Measurements from ENCODE around the gene RIOK2.
"Not testable (repeated sequence)": the region's sequence is repeated elsewhere in the genome, so short reads cannot be mapped to it uniquely, and the experiment has no call there.

Gene RIOK2

GRCh38 chr5:97165726-97166125 is 17.3 kb downstream of the RIOK2 start:
- no peak for DNase-seq

- DNase-seq: no peak
Observed at GRCh38 chr5:97164846-97165245, 18.2 kb downstream of the RIOK2 start.

GRCh38 chr5:97163790-97164285 is 19.2 kb downstream of the RIOK2 start:
- no peak for DNase-seq

GRCh38 chr5:97163360-97163764 is 19.7 kb downstream of the RIOK2 start:
- no peak for DNase-seq

- DNase-seq: peak; percentile 57
Observed at GRCh38 chr5:97162045-97162444, 21.0 kb downstream of the RIOK2 start.

GRCh38 chr5:97157689-97158088 is 25.4 kb downstream of the RIOK2 start:
- no peak for DNase-seq

GRCh38 chr5:97151370-97151769 is 31.7 kb downstream of the RIOK2 start:
- no peak for DNase-seq

- DNase-seq: no peak
Observed at GRCh38 chr5:97150401-97150800, 32.6 kb downstream of the RIOK2 start.

- DNase-seq: no peak
Observed at GRCh38 chr5:97149709-97150108, 33.3 kb downstream of the RIOK2 start.

GRCh38 chr5:97148288-97148687 is 34.8 kb downstream of the RIOK2 start:
- DNase-seq: no peak

- DNase-seq: no peak
Observed at GRCh38 chr5:97143704-97144103, 39.3 kb downstream of the RIOK2 start.

- peak; percentile 21 for DNase-seq
Observed at GRCh38 chr5:97142521-97143254, 40.4 kb downstream of the RIOK2 start, which contains the start of gene LIX1. TSS of gene LIX1 (minus strand) at chr5:97142611. CDS start at chr5:97142576, 35 bp downstream.

GRCh38 chr5:97141539-97141938 is 41.5 kb downstream of the RIOK2 start:
- DNase-seq: no peak

- no peak for DNase-seq
Observed at GRCh38 chr5:97141031-97141430, 42.0 kb downstream of the RIOK2 start.

- DNase-seq: not testable (repeated sequence)
Observed at GRCh38 chr5:97140250-97140649, 42.8 kb downstream of the RIOK2 start.

- no peak for DNase-seq
Observed at GRCh38 chr5:97136475-97136874, 46.6 kb downstream of the RIOK2 start.

GRCh38 chr5:97135868-97136267 is 47.2 kb downstream of the RIOK2 start:
- no peak for DNase-seq

- no peak for DNase-seq
Observed at GRCh38 chr5:97134634-97135033, 48.4 kb downstream of the RIOK2 start.

GRCh38 chr5:97133101-97133500 is 49.9 kb downstream of the RIOK2 start:
- no peak for DNase-seq

- DNase-seq: no peak
Observed at GRCh38 chr5:97131921-97132320, 51.1 kb downstream of the RIOK2 start.

- DNase-seq: no peak
Observed at GRCh38 chr5:97131139-97131710, 51.8 kb downstream of the RIOK2 start.

GRCh38 chr5:97127727-97128126 is 55.3 kb downstream of the RIOK2 start:
- no peak for DNase-seq

GRCh38 chr5:97125125-97125683 is 57.8 kb downstream of the RIOK2 start:
- DNase-seq: no peak

GRCh38 chr5:97124335-97124734 is 58.7 kb downstream of the RIOK2 start:
- DNase-seq: no peak
